ENCODE results near the gene PRKCA. TPM values are rescaled to one million over a fixed set of nuclear protein-coding genes. Genes with fewer than 3 reads are reported as not detected.

The PRKCA gene
- total and polyA plus RNA-seq, 2 of the 13 experiments (the other 11 are each of a cell fraction or from before 2014, with no cell fraction given), result 18.5 to 21.5 TPM

DNA sequence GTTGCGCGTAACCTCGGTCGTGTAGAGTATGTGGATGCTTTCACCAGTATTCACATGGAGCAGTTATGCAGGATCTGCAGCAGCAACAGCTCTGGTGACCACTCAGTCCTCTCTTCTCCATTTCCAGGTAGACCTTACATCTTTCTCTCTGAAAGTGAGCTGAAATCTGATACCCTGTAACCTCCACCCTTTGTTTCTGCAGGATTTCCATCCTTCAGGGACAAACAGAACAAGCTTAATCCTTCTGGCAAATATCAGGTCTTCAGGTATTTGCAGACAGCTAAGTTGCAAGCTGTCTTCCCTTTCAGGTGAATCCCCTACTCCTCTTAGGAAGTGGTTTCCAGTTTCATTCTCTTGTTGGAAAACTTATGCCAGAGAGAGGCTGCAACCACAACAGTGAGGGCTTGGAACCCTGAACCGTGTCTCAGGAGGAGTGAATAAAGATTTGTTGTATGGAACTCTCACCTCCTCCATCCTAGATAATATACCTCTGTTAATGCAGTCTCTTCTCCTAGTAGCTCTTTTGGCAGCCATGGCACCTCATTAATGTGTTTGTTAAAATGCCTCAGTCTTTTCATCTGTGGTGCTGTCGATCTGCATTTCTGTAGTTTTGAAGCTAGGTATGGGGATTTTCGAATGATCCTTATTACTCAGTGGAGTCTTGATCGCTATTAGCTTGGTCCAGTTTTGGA is 172.5 kb downstream of the PRKCA start (continued):
- TF ChIP-seq EP300 (IDR thresholded peaks at IDR 0.05; ENCODE audit: low read depth in 2 of 2, low read length in 2 of 2), result peak in 1 of 2 experiments; percentile 12; a peak in 1 of 4 replicates
- no peak for TF ChIP-seq EP300 (CRISPR knock-in tag; IDR thresholded peaks at IDR 0.05; ENCODE audit: borderline replicate concordance)
- no peak for TF ChIP-seq CCAR2 (optimal IDR thresholded peaks at IDR 0.05; ENCODE audit: low read depth, low read length)
- no peak for TF ChIP-seq SSRP1 (CRISPR knock-in tag; IDR thresholded peaks at IDR 0.05)
- TF ChIP-seq, protein P1, sequence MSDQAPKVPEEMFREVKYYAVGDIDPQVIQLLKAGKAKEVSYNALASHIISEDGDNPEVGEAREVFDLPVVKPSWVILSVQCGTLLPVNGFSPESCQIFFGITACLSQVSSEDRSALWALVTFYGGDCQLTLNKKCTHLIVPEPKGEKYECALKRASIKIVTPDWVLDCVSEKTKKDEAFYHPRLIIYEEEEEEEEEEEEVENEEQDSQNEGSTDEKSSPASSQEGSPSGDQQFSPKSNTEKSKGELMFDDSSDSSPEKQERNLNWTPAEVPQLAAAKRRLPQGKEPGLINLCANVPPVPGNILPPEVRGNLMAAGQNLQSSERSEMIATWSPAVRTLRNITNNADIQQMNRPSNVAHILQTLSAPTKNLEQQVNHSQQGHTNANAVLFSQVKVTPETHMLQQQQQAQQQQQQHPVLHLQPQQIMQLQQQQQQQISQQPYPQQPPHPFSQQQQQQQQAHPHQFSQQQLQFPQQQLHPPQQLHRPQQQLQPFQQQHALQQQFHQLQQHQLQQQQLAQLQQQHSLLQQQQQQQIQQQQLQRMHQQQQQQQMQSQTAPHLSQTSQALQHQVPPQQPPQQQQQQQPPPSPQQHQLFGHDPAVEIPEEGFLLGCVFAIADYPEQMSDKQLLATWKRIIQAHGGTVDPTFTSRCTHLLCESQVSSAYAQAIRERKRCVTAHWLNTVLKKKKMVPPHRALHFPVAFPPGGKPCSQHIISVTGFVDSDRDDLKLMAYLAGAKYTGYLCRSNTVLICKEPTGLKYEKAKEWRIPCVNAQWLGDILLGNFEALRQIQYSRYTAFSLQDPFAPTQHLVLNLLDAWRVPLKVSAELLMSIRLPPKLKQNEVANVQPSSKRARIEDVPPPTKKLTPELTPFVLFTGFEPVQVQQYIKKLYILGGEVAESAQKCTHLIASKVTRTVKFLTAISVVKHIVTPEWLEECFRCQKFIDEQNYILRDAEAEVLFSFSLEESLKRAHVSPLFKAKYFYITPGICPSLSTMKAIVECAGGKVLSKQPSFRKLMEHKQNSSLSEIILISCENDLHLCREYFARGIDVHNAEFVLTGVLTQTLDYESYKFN (CRISPR knock-in tag; conservative IDR thresholded peaks at IDR 0.05), result peak; percentile 50

DNA sequence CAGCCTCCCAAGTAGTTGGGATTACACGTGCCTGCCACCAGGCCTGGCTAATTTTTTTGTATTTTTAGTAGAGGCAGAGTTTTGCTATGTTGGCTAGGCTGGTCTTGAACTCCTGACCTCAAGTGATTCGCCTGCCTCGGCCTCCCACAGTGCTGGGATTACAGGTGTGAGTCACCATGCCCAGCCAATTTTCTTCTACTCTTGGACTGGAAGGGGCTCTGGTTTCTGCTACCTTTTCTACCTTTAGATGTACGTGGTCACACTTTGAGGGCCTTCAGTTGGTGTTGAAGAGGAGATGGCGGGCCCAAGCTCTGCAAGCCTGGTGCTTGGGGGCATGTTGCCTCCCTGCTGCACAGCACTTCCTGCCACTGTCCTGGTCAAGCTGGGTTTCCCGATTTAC is 173.6 kb downstream of the PRKCA start:
- POLR2A ChIA-PET, result no interaction called here
- no TSS peak for BruUV-seq (replicated peaks)
- Histone ChIP-seq H4K20me1 (ENCODE audit: insufficient read depth, low read length) (no peaks in the 10 kb centered on the region), H3K27me3 (ENCODE audit: control insufficient read depth in 1 of 2, insufficient read depth in 2 of 2, low read length in 2 of 2) (no peaks in the 10 kb centered on the region), H3K4me2 (ENCODE audit: low read depth, low read length) (no peak overlapping the region), H3K36me3 (replicated peaks in 1 of 2; ENCODE audit: control insufficient read depth in 1 of 2, insufficient read depth in 2 of 2, low read length in 2 of 2) (0 out of 5 replicates have a peak, but pooled peaks cover 0 to 4% of the 10 kb centered on the region in 2 experiments), H3K4me3 (replicated peaks in 1 of 3; ENCODE audit: insufficient read depth in 1 of 3, low read depth in 2 of 3, low read length in 3 of 3) (no peak overlapping the region), H2AFZ (ENCODE audit: low read length) (no peak overlapping the region), H3K4me1 (ENCODE audit: insufficient read depth, low read length) (peaks cover 39% of the 10 kb centered on the region), H3K9me3 (ENCODE audit: low read length) (no peaks in the 10 kb centered on the region), H3K79me2 (ENCODE audit: insufficient read depth, low read length) (peaks cover 9% of the 10 kb centered on the region), H3K27ac (ENCODE audit: extremely low read length, insufficient read depth, low read length) (no peak overlapping the region), H3K9ac (ENCODE audit: insufficient read depth, low read depth, low read length) (no peak overlapping the region)
- DNase-seq (ENCODE audit: low spot score) (no peak), ATAC-seq (no peak), FAIRE-seq (no peak)
- in situ Hi-C loops (cut with HindIII; ENCODE audit: extremely low pct_ligation_motif_present, low pct_unique_long_range_greater_than_20kb), result no loop called here
- TF ChIP-seq, protein P2, sequence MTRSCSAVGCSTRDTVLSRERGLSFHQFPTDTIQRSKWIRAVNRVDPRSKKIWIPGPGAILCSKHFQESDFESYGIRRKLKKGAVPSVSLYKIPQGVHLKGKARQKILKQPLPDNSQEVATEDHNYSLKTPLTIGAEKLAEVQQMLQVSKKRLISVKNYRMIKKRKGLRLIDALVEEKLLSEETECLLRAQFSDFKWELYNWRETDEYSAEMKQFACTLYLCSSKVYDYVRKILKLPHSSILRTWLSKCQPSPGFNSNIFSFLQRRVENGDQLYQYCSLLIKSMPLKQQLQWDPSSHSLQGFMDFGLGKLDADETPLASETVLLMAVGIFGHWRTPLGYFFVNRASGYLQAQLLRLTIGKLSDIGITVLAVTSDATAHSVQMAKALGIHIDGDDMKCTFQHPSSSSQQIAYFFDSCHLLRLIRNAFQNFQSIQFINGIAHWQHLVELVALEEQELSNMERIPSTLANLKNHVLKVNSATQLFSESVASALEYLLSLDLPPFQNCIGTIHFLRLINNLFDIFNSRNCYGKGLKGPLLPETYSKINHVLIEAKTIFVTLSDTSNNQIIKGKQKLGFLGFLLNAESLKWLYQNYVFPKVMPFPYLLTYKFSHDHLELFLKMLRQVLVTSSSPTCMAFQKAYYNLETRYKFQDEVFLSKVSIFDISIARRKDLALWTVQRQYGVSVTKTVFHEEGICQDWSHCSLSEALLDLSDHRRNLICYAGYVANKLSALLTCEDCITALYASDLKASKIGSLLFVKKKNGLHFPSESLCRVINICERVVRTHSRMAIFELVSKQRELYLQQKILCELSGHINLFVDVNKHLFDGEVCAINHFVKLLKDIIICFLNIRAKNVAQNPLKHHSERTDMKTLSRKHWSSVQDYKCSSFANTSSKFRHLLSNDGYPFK (CRISPR knock-in tag; IDR thresholded peaks at IDR 0.05; ENCODE audit: borderline replicate concordance), result 0 out of 2 replicates have a peak, but pooled peaks have one; percentile 40
- no peak for TF ChIP-seq PAWR (CRISPR knock-in tag; IDR thresholded peaks at IDR 0.05; ENCODE audit: borderline replicate concordance)
- intact Hi-C loops (cut with micrococcal nuclease; ENCODE audit: unreplicated experiment), result no loop called here
- CTCF ChIA-PET (ENCODE audit: low intra/inter-chr PET ratio, low total read pairs), result no interaction called here
- 96% methylated on average over 6 of the region's 6 CpGs for WGBS (ENCODE audit: low lambda C conversion rate)

Data from HepG2 (cell line).